GM15510 (cell line): ENCODE results near the gene RAB27A.
A peak's percentile ranks its signal among the peaks of the same experiment; 100 is the strongest.

Experiments used
- POLR2A ChIP-seq: IDR thresholded peaks from 3 replicates; pipeline ENCODE4 v1.6.1; 2011; ENCODE audit warnings: borderline replicate concordance; ENCODE audit not compliant: insufficient read length; ENCODE audit errors: extremely low read depth

Gene RAB27A

GRCh38 chr15:55221090-55222011 is 68.3 kb downstream of the RAB27A start:
- TF ChIP-seq POLR2A: no peak

GRCh38 chr15:55220606-55221005 is 69.0 kb downstream of the RAB27A start:
- TF ChIP-seq POLR2A: no peak

GRCh38 chr15:55218056-55218455 is 71.6 kb downstream of the RAB27A start:
- no peak for TF ChIP-seq POLR2A

- no peak for TF ChIP-seq POLR2A
Measured at GRCh38 chr15:55204464-55204863, 85.1 kb downstream of the RAB27A start.

- TF ChIP-seq POLR2A: no peak
Measured at GRCh38 chr15:55202206-55202605, 87.4 kb downstream of the RAB27A start.

- TF ChIP-seq POLR2A: no peak
Measured at GRCh38 chr15:55198706-55199105, 90.9 kb downstream of the RAB27A start.

- no peak for TF ChIP-seq POLR2A
Measured at GRCh38 chr15:55197719-55198118, 91.9 kb downstream of the RAB27A start.

GRCh38 chr15:55197362-55197705 is 92.3 kb downstream of the RAB27A start:
- TF ChIP-seq POLR2A: no peak

- TF ChIP-seq POLR2A: peak; percentile 90
Measured at GRCh38 chr15:55196458-55197361, 92.9 kb downstream of the RAB27A start, which contains the start of gene RSL24D1. RSL24D1 (minus strand) TSS chr15:55196941; CDS start chr15:55196890, 51 bp downstream.

- no peak for TF ChIP-seq POLR2A
Measured at GRCh38 chr15:55195996-55196395, 93.6 kb downstream of the RAB27A start.

GRCh38 chr15:55194256-55194655 is 95.4 kb downstream of the RAB27A start:
- TF ChIP-seq POLR2A: no peak

GRCh38 chr15:55186331-55186730 is 103.3 kb downstream of the RAB27A start:
- no peak for TF ChIP-seq POLR2A

- no peak for TF ChIP-seq POLR2A
Measured at GRCh38 chr15:55183679-55184078, 105.9 kb downstream of the RAB27A start.

- TF ChIP-seq POLR2A: no peak
Measured at GRCh38 chr15:55179141-55179540, 110.5 kb downstream of the RAB27A start.

GRCh38 chr15:55170361-55170760 is 119.3 kb downstream of the RAB27A start:
- TF ChIP-seq POLR2A: no peak
